ENCODE measurements around the gene EPB41L2.
"Not testable (repeated sequence)": the region's sequence is repeated elsewhere in the genome, so short reads cannot be mapped to it uniquely, and the experiment has no call there.

Gene EPB41L2

DNA sequence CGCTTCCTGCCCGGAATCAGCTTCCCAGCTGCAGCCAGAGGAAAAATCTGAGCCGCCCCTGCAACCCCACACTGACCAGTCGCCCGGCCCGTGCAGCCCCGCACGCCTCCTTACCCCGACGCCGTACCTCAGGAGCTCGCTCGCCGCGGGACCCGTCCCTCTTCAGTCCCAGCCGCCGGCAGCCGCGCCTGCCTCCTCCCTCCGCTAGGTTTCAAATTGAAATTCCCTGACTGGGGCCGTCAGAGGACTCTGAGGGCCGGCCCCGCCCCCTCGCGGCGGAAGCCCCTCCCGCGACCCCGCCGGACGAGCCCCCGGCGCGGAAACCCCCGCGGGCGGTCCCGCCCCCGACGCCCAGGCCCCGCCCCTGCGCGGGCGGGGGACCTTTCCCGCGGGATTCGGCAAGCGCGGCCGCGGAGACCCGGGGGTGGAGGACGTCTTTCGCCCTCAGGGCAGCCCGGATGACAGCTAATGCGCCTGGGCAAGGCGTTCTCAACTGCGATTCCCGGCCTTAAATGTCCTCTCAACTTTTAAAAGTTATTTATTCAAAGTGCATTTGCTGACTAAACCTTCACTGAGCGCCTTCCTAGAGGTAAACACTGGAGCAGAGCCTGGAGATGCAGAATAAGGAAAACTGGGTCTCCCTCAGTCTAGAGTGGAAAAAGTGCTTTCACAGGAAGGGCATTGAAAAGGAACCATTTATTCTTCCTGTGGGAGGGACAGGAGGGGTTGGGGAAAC lies at the start of gene EPB41L2:
Gene EPB41L2 (minus strand): TSS at position 218 of the 736 bp plus-strand sequence. CDS start 106,760 bp downstream, outside the sequence.
- DNase-seq = no peak

DNA sequence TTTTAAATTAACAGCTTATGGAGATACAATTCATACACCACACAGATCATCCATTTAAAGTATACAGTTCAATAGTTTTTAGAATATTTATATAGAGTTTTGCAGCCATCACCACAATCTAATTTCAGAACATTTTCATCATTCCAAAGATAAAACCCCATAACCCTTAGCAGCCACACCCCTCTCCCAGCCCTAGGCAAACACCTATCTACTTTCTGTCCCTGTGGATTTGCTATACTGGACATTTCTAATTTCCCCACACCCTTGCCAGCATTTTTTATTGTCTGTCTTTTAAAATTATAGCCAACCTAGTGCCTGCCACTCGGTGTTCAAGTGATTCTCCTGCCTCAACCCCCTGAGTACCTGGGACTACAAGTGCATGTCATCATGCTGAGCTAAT lies 49.2 kb upstream of the EPB41L2 start:
- DNase-seq = no peak

GRCh38 chr6:131107151-131107550 lies 44.1 kb upstream of the EPB41L2 start:
- DNase-seq = no peak

GRCh38 chr6:131103901-131104300 lies 40.9 kb upstream of the EPB41L2 start:
- DNase-seq = no peak

DNA sequence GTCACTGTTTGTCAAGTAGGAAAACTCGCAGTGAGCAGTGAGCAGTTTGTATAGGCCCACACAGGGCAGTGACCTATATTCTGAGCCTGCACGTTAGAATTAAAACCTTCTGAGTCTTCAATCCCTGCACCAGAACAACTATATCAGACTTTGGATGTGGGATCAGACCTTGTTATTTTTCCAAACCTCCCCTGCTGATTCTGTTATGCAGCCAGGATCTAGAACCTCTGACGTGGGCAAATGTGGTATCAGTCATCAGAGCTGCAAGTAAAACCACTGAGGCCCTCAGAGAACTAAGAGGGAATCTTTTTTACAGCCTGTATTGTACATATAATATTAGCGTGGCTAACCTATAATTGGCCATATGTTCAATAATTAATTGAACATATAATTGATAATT lies 40.3 kb upstream of the EPB41L2 start:
- no peak for DNase-seq

- no peak for DNase-seq
These were observed 39.1 kb upstream of the EPB41L2 start for GRCh38 chr6:131101911-131102680.

- DNase-seq = no peak
These were observed 33.7 kb upstream of the EPB41L2 start for GRCh38 chr6:131096786-131097185.

- no peak for DNase-seq
These were observed 30.3 kb upstream of the EPB41L2 start for GRCh38 chr6:131093334-131093733.

GRCh38 chr6:131091944-131092343 lies 28.9 kb upstream of the EPB41L2 start:
- not testable (repeated sequence) for DNase-seq

DNA sequence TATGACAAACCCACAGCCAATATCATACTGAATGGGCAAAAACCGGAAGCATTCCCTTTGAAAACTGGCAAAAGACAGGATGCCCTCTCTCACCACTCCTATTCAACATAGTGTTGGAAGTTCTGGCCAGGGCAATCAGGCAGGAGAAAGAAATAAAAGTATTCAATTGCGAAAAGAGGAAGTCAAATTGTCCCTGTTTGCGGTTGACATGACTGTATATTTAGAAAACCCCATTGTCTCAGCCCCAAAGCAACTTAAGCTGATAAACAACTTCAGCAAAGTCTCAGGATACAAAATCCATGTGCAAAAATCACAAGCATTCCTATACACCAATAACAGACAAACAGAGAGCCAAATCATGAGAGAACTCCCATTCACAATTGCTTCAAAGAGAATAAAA lies 27.3 kb upstream of the EPB41L2 start:
- DNase-seq = not testable (repeated sequence)

- DNase-seq = no peak
These were observed 21.9 kb upstream of the EPB41L2 start for GRCh38 chr6:131084982-131085381.

DNA sequence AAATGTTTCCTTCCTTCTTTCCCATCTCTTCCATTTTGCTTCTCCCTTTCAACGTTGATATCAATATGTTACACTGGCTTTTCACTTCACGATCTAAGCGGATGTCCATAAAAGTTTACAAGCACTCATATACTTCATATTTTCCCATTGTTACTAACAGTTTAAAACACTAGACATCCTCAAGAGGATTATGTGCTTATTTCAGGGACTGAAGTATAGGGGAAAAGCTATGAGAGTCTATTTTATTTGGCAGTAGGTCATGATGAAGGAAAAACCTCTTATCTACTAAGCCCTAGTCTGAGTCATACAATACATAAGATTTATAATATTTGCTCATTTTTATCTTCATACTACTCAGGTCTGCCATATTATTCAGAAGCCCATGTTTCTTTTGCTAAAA lies 20.6 kb upstream of the EPB41L2 start:
- no peak for DNase-seq

DNA sequence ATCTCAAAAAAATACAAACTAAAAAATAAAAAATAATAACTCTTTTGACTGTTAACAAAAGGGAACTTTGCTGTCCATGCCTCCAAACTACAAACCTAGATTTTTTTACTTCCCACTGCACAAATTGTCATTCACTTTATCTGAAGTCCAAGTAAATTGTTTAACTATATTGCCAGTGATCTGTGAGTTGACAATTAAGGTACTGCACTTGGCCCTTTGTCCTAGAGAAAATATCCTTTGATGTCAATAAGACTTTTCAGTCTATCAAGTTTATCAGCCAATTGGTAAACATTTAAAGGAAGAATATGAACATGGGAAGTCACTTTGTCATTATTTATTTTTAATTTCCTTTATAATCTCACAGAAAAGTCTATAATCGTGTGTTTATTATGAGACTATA lies 19.3 kb upstream of the EPB41L2 start:
- no peak for DNase-seq

- DNase-seq = no peak
These were observed 17.0 kb upstream of the EPB41L2 start for GRCh38 chr6:131080084-131080483.

DNA sequence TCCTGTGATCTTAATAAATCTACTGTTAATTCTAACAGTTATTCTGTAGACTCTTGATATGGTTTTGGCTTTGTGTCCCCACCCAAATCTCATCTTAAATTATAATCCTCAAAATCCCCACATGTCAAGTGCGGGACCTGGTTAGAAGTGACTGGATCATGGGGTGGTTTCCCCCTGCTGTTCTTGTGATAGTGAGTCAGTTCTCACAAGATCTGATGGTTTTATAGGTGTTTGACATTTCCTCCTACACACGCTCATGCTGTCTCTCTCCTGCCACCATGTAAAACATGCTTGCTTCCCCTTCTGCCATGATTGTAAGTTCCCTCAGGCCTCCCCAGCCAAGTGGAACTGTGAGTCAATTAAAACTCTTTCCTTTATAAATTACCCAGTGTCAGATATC lies 10.5 kb upstream of the EPB41L2 start:
- no peak for DNase-seq

GRCh38 chr6:131070061-131070460 lies 7.0 kb upstream of the EPB41L2 start:
- no peak for DNase-seq

DNA sequence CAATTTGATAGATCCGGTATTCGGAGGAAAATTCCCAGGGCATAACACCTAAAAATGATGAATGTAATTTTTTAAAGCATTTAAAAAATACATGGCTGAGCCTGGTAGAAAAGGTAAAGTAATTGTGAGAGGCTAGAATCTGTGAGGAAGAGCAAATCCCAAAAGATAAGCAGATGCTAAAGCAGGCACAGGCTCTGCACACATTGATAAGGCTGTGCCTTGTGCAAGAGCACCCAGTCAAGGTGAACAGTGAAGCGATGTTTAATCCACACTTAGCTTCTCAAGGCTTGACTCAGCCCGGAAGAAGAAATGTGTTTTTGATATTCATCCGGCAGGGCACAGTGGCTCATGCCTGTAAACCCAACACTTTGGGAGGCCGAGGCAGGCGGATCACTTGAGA lies 5.1 kb upstream of the EPB41L2 start:
- DNase-seq = no peak

- DNase-seq = no peak
These were observed 4.5 kb upstream of the EPB41L2 start for GRCh38 chr6:131067521-131067920.

- DNase-seq = no peak
These were observed 2.8 kb upstream of the EPB41L2 start for GRCh38 chr6:131065824-131066171.

GRCh38 chr6:131065112-131065823 lies 2.2 kb upstream of the EPB41L2 start:
- DNase-seq = no peak

GRCh38 chr6:131063764-131064272 lies 773 bp upstream of the EPB41L2 start:
- DNase-seq = no peak

GRCh38 chr6:131062241-131063027 lies 611 bp downstream of the EPB41L2 start:
- DNase-seq = no peak

DNA sequence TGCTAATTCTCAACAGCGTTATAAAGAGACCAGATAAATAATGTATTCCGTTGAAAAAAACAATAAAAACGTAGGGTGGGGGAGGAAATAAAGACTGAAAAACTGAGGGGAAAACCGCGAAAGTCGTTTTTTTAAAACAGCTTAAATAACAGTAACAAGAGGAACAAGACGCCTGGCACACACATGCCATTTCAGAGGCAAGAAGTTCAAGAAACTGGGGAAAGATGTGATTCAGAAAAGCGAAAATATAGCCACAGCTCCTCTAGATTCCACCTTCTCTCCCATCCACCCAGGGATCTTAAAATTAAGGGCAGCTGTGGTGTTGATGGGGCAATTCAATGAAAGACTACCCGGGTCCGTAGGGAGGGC lies 1.3 kb downstream of the EPB41L2 start:
- DNase-seq = no peak

Measured in GF-D8 (cell line).